Prostate gland (tissue), 2 donors: ENCODE measurements around the gene CCNH.

Experiments used
- POLR2A ChIP-seq: fragments of 450-650 bp; IDR thresholded peaks from one replicate; pipeline ENCODE4 v1.6.1; 2016; ENCODE audit warnings: antibody characterized with exemption, mild to moderate bottlenecking
- POLR2AphosphoS5 ChIP-seq: sonication (generic); formaldehyde crosslinking; IDR thresholded peaks from one replicate; pipeline ENCODE4 v1.6.1; 2017; ENCODE audit warnings: antibody characterized with exemption
- TF ChIP-seq, protein P1 (sequence below), 4 experiments: fragments of 200-600 bp in 2 of 4; fragments of 450-650 bp in 2 of 4; sonication (generic) in 2 of 4; IDR thresholded peaks; 1 replicate in 3 of 4; 2 replicates in 1 of 4; pipeline ENCODE4 v1.5.1; 2016 to 2019; ENCODE audit warnings: antibody characterized with exemption in 4 of 4, mild to moderate bottlenecking in 2 of 4, moderate library complexity in 2 of 4

DNA sequence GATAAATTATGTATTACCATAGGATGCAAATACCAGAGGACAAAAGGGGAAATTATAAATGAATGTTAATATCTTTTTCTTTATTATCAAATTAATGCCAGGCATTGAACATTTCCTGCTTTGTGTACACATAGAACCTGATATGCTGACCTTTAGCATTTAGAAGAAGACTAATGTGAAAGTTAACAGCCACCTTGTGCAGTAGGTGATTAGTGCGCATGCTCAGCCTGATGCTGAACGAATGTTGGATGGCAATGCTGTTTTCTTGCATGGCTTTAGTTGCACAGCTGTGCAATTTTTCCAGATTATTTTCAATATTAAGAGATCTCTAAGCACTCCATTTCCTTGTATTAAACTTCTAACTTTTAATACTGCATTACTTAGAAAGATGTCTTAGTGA, 45.5 kb downstream of the CCNH start:
- no peak for TF ChIP-seq POLR2A
- TF ChIP-seq, protein P1, sequence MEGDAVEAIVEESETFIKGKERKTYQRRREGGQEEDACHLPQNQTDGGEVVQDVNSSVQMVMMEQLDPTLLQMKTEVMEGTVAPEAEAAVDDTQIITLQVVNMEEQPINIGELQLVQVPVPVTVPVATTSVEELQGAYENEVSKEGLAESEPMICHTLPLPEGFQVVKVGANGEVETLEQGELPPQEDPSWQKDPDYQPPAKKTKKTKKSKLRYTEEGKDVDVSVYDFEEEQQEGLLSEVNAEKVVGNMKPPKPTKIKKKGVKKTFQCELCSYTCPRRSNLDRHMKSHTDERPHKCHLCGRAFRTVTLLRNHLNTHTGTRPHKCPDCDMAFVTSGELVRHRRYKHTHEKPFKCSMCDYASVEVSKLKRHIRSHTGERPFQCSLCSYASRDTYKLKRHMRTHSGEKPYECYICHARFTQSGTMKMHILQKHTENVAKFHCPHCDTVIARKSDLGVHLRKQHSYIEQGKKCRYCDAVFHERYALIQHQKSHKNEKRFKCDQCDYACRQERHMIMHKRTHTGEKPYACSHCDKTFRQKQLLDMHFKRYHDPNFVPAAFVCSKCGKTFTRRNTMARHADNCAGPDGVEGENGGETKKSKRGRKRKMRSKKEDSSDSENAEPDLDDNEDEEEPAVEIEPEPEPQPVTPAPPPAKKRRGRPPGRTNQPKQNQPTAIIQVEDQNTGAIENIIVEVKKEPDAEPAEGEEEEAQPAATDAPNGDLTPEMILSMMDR (IDR thresholded peaks at IDR 0.05) = no peak
- no peak for TF ChIP-seq POLR2AphosphoS5
